Lung (tissue), 12 donors: ENCODE results near the gene POU2F1. TPM values are rescaled to one million over a fixed set of nuclear protein-coding genes. Genes with fewer than 3 reads are reported as not detected.

Experiments used
- ATAC-seq: fragments of 200-7000 bp; cut with Tn5 transposase; one replicate; pipeline ENCODE4 v1.9.1; 2020; ENCODE audit warnings: moderate number of reproducible peaks; ENCODE audit not compliant: insufficient read depth, low FRiP score
- DNase-seq, 3 donors: peaks; one replicate each; pipeline ENCODE4 v3.0.0-alpha.2; 2013 to 2017
- H3K27ac ChIP-seq, 2 donors: one replicate each; pipeline ENCODE4 v1.5.1; 2013; ENCODE audit warnings: mild to moderate bottlenecking in 2 of 2, moderate library complexity in 2 of 2, control low read depth in 1 of 2, inconsistent platforms in 1 of 2, low read depth in 1 of 2, low read length in 1 of 2
- H3K27me3 ChIP-seq, 3 donors: one replicate each; pipeline ENCODE4 v1.5.1; 2013; ENCODE audit warnings: low read length in 2 of 3; ENCODE audit not compliant: control insufficient read depth in 3 of 3, insufficient read depth in 3 of 3
- H3K36me3 ChIP-seq, 4 donors: one replicate each; pipeline ENCODE4 v1.5.1; 2013; ENCODE audit warnings: low read length in 4 of 4, mild to moderate bottlenecking in 1 of 4, moderate library complexity in 1 of 4; ENCODE audit not compliant: control insufficient read depth in 4 of 4, insufficient read depth in 4 of 4
- H3K4me1 ChIP-seq, 5 donors: one replicate each; pipeline ENCODE4 v1.5.1; 2013; ENCODE audit warnings: low read length in 5 of 5, mild to moderate bottlenecking in 2 of 5, moderate library complexity in 1 of 5; ENCODE audit not compliant: control insufficient read depth in 5 of 5, insufficient read depth in 5 of 5
- H3K4me3 ChIP-seq: one replicate; pipeline ENCODE4 v1.5.1; 2013; ENCODE audit warnings: mild to moderate bottlenecking, control low read depth, moderate library complexity
- H3K9ac ChIP-seq, 2 donors: one replicate each; pipeline ENCODE4 v1.5.1; 2013; ENCODE audit warnings: low read length in 2 of 2, control low read depth in 1 of 2; ENCODE audit not compliant: insufficient read depth in 1 of 2
- H3K9me3 ChIP-seq, 4 donors: one replicate each; pipeline ENCODE4 v1.5.1; 2013; ENCODE audit warnings: low read length in 3 of 4, mild to moderate bottlenecking in 1 of 4, moderate library complexity in 1 of 4; ENCODE audit not compliant: control insufficient read depth in 4 of 4, insufficient read depth in 3 of 4
- WGBS, 2 donors: extraction: QIAGEN DNeasy Blood & Tissue Kit; methylation state at CpG; one replicate each; pipeline ENCODE4 v1.1.7; 2013; 5-methylcytosine and 5-hydroxymethylcytosine counted together
- polyA plus RNA-seq, 2 donors: library from polyadenylated mRNA; stranded (reverse); fragments of 200-250 nt; gene quantifications; one replicate each; pipeline ENCODE4 v1.2.1, GENCODE V29; 2013
- total RNA-seq, 2 donors: library from RNA; depleted of rRNA in 1 of 2; stranded (reverse); fragments of >200 nt in 1 of 2; gene quantifications; one replicate each; pipeline ENCODE4 v1.2.1, GENCODE V29; 2014 to 2021
- TF ChIP-seq, protein P1 (sequence below): IDR thresholded peaks from 2 replicates; pipeline ENCODE4 v1.5.1; 2012; ENCODE audit warnings: mild to moderate bottlenecking; ENCODE audit errors: control extremely low read depth, extremely low read depth
- donor health status: control.
- donor health status: control.
- donor health status: Bipolar disorder and iron deficiency.
- donor health status: healthy.
- donor health status: DM: yes; HTN: yes; CAD: no.

POU2F1 gene
- total and polyA plus RNA-seq, 4 donors, result 2.0 to 34.4 (median 8.7) TPM

DNA sequence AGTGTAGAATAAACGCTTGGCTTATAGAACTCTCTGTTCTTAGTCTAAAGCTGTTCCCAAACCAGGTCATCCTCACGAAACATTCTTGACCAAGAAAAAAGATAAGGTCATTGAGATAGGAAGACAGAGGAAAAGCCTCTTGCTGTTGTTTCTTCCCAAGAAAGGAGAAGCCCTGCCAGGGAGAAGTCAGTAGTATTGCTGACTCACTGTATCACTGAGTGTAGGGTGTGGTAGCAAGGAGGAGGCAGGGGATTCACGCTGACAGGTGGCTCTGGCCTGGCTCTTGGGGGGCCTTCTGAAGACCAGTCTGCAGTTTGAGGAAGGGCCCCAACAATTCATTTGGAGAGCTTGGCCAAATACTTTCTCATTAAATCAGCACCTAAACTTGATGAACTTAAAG is 199.8 kb downstream of the POU2F1 start:
- TF ChIP-seq, protein P1, sequence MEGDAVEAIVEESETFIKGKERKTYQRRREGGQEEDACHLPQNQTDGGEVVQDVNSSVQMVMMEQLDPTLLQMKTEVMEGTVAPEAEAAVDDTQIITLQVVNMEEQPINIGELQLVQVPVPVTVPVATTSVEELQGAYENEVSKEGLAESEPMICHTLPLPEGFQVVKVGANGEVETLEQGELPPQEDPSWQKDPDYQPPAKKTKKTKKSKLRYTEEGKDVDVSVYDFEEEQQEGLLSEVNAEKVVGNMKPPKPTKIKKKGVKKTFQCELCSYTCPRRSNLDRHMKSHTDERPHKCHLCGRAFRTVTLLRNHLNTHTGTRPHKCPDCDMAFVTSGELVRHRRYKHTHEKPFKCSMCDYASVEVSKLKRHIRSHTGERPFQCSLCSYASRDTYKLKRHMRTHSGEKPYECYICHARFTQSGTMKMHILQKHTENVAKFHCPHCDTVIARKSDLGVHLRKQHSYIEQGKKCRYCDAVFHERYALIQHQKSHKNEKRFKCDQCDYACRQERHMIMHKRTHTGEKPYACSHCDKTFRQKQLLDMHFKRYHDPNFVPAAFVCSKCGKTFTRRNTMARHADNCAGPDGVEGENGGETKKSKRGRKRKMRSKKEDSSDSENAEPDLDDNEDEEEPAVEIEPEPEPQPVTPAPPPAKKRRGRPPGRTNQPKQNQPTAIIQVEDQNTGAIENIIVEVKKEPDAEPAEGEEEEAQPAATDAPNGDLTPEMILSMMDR, result no peak
- Histone ChIP-seq H3K4me3 (no peak overlapping the region), H3K27me3 (no peaks in the 10 kb centered on the region), H3K9ac (no peak overlapping the region), H3K27ac (no peak overlapping the region), H3K4me1 (peaks cover 0 to 9% (median 0%) of the 10 kb centered on the region in 5 donors), H3K36me3 (peaks cover 0 to 10% (median 7%) of the 10 kb centered on the region in 4 donors), H3K9me3 (no peaks in the 10 kb centered on the region)
- DNase-seq (no peak), ATAC-seq (no peak)
- 50 to 55% methylated on average over 3 of the region's 3 CpGs for WGBS, 2 donors

DNA sequence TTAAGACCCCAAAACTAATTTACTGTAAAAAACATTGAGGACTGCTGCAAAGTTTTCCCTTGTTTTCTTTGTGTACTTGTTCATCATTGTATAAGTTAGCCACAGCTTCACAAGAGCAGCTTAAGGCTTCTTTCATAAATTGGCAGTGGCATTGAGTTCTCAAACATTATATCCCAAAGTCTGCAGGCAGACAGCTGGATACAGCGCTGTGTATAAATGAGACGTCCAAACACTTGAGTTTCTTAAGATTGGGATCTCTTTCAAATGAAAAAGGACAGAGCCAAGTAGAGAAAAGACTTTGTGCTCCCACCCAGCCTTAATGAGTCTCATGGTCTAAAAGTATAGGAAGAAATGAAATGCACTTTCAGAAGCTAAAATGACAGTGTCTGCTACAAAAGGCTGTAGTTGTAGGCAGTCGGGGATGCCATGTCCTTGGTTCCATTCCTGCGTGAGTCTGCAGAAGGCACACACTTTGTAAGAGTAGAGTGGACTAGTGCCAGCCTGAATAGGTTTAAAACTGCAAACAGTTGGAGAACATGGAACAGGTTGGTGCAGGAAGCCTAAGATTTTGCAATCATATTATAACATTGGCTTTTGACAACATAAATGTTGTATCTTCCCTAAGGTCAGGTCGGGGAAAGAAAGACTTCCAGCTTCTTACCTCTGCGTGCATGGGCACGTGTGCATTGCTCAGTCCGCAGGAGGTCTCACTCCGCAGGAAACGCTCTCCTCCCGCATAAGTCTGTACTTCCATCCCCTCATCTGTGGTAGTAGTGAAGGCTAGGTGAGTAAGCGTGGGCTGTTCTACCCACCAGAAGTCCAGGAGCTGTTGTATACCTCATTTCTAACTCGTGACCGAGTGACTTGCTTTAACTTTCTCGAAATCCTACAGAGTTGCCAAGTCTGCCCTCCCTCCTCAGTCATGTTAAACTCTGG is 203.3 kb downstream of the POU2F1 start:
- Histone ChIP-seq H3K36me3 (peaks cover 0 to 7% (median under 1%) of the 10 kb centered on the region in 4 donors), H3K27ac (no peak overlapping the region), H3K27me3 (no peaks in the 10 kb centered on the region), H3K9ac (no peak overlapping the region), H3K9me3 (no peaks in the 10 kb centered on the region), H3K4me1 (peaks cover 0 to 2% (median 0%) of the 10 kb centered on the region in 5 donors), H3K4me3 (no peak overlapping the region)
- 84 to 87% methylated on average over 15 of the region's 15 CpGs for WGBS, 2 donors
- TF ChIP-seq, protein P1, result no peak
- DNase-seq, result peak in 2 of 3 donors; percentile 22 to 51
- ATAC-seq, result no peak

DNA sequence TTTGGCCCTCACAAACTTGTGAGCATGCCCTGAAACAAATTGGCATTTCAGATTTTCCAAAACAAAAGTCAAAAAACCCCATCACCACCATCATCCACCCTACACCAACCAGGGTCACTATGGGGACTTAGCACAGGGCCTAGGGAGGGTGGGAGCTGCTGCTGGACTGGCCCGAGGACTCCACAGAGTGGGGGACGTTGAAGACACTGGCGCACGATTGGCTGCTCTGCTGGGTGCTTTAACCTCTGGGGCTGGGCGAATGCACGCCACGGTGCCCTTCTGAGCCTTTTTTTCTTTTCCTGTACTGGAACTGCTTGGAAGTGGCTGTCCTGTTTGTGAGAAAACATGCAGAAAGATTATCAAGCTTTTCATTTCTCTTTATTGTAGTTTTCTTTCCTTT is 204.8 kb downstream of the POU2F1 start:
- Histone ChIP-seq H3K4me1 (peaks cover 0 to 2% (median 0%) of the 10 kb centered on the region in 5 donors), H3K9me3 (no peaks in the 10 kb centered on the region), H3K36me3 (peaks cover 0 to 4% (median under 1%) of the 10 kb centered on the region in 4 donors), H3K9ac (no peak overlapping the region), H3K27ac (no peak overlapping the region), H3K4me3 (no peak overlapping the region), H3K27me3 (no peaks in the 10 kb centered on the region)
- TF ChIP-seq, protein P1, result no peak
- DNase-seq, result no peak
- WGBS, 2 donors, result 94 to 95% methylated on average over 7 of the region's 7 CpGs
- no peak for ATAC-seq
